Stromal cell of bone marrow (primary cell): Measurements from ENCODE around the gene SULT2B1.
"Not testable (repeated sequence)": the region's sequence is repeated elsewhere in the genome, so short reads cannot be mapped to it uniquely, and the experiment has no call there.

Experiments
- DNase-seq: peaks from one replicate; pipeline ENCODE4 v3.0.0-alpha.2; 2012; ENCODE audit warnings: low read depth

SULT2B1 gene

GRCh38 chr19:48551437-48552302, at the start of gene SULT2B1:
SULT2B1 (plus strand) TSS chr19:48552172; CDS start chr19:48552253, 81 bp downstream.
- DNase-seq = no peak

GRCh38 chr19:48502350-48503018, 49.5 kb upstream of the SULT2B1 start:
- DNase-seq = no peak

GRCh38 chr19:48506138-48506733, 45.7 kb upstream of the SULT2B1 start:
- DNase-seq = peak; percentile 18

GRCh38 chr19:48507911-48508439, 44.0 kb upstream of the SULT2B1 start:
- no peak for DNase-seq

GRCh38 chr19:48508729-48509411, 43.1 kb upstream of the SULT2B1 start:
- DNase-seq = no peak

- DNase-seq = no peak
These were observed 42.3 kb upstream of the SULT2B1 start for GRCh38 chr19:48509467-48510194.

- DNase-seq = no peak
These were observed 41.3 kb upstream of the SULT2B1 start for GRCh38 chr19:48510421-48511268.

GRCh38 chr19:48511321-48511731, 40.6 kb upstream of the SULT2B1 start:
- no peak for DNase-seq

GRCh38 chr19:48511800-48512503, 40.0 kb upstream of the SULT2B1 start, which contains the start of gene LMTK3:
LMTK3 (minus strand) TSS chr19:48511835; CDS start chr19:48511576, 259 bp downstream.
- DNase-seq = no peak

GRCh38 chr19:48512504-48513288, 39.3 kb upstream of the SULT2B1 start:
- no peak for DNase-seq

GRCh38 chr19:48513289-48514122, 38.5 kb upstream of the SULT2B1 start:
- DNase-seq = peak; percentile 27

GRCh38 chr19:48514123-48514458, 37.9 kb upstream of the SULT2B1 start:
- no peak for DNase-seq

GRCh38 chr19:48516536-48516935, 35.4 kb upstream of the SULT2B1 start:
- DNase-seq = no peak

GRCh38 chr19:48518207-48518606, 33.8 kb upstream of the SULT2B1 start:
- DNase-seq = no peak

GRCh38 chr19:48519426-48519825, 32.5 kb upstream of the SULT2B1 start:
- DNase-seq = not testable (repeated sequence)

GRCh38 chr19:48520134-48520533, 31.8 kb upstream of the SULT2B1 start:
- no peak for DNase-seq

GRCh38 chr19:48524221-48524620, 27.8 kb upstream of the SULT2B1 start:
- no peak for DNase-seq

- DNase-seq = no peak
These were observed 27.2 kb upstream of the SULT2B1 start for GRCh38 chr19:48524732-48525131.
